ENCODE measurements around the gene RSPO3. TPM values are rescaled to one million over a fixed set of nuclear protein-coding genes. Genes with fewer than 3 reads are reported as not detected.

The RSPO3 gene
- polyA plus RNA-seq, 2 of the 4 experiments (the other 2 are of a cell fraction): 32.4 to 128 TPM

DNA sequence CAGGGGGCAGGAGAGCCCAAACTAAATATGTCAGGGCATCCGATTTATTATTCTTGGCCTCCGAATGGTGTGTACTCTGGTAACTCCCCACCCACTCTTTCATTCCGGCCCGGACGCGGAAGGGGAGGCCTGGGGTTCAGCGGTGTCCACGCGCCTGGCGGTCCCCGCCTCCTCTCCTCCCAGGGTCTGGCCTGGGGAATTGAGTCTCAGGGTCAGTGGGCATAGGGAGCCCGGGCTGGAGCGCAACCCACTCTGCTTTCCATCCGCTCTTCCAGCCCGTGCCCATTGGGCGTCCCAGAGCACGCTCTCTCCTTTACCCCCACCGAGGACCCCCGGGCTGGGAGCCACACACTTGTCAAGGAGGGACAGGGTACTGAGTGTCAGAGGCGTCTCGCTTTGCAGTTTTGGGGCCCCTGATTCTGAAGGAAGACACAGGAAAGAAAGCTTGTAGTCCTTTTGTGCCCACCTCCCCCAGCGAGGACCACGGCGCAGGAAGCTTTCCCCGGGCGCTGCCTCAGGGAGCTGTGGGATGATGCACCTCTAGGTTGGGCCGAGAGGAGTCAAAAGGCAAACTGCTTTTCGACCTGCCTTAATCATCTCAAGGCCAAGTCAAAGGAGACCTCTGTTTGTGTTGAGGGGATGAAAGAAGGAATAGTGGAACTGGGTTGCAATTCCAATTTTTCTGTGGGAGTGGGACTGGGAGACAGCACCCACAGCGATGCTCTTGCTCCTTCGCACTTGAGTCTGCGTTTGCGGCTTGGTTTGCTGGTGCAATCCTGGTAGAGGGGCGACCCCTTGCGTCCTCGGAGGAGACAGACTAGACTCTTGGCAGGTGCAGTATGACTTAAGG, 2.5 kb downstream of the RSPO3 start (continued):
- TF ChIP-seq CBX8 (IDR thresholded peaks at IDR 0.05) (no peak), JUNB (IDR thresholded peaks at IDR 0.05) (no peak), EP300 (IDR thresholded peaks at IDR 0.05) (no peak), NFE2L2 (conservative IDR thresholded peaks at IDR 0.05; ENCODE audit: low read length) (no peak), ZFP36 (IDR thresholded peaks at IDR 0.05; ENCODE audit: borderline replicate concordance, partially characterized antibody) (no peak), RNF2 (IDR thresholded peaks at IDR 0.05; ENCODE audit: borderline replicate concordance, low read depth) (no peak), SMC3 (IDR thresholded peaks at IDR 0.05) (peak; percentile 74; the same call in 2 of the 3 replicates), CBX2 (IDR thresholded peaks at IDR 0.05; ENCODE audit: borderline replicate concordance, low read depth) (no peak), ZNF302 (CRISPR knock-in tag; IDR thresholded peaks at IDR 0.05) (no peak), ESRRA (IDR thresholded peaks at IDR 0.05; ENCODE audit: borderline replicate concordance, low read length) (no peak), NPAS2 (CRISPR knock-in tag; IDR thresholded peaks at IDR 0.05; ENCODE audit: borderline replicate concordance) (no peak), POLR2AphosphoS2 (conservative IDR thresholded peaks at IDR 0.05; ENCODE audit: low read length) (0 out of 2 replicates have a peak, but pooled peaks have one; percentile 61), POLR2A (IDR thresholded peaks at IDR 0.05; ENCODE audit: low read length) (no peak), FOSL2 (IDR thresholded peaks at IDR 0.05) (no peak), FOSL2 (CRISPR knock-in tag; IDR thresholded peaks at IDR 0.05) (0 out of 2 replicates have a peak, but pooled peaks have one; percentile 4), CEBPB (IDR thresholded peaks at IDR 0.05) (no peak), RFX5 (IDR thresholded peaks at IDR 0.05) (no peak), BHLHE40 (IDR thresholded peaks at IDR 0.05; ENCODE audit: low read depth, low read length) (no peak)
- TF ChIP-seq, protein P1, sequence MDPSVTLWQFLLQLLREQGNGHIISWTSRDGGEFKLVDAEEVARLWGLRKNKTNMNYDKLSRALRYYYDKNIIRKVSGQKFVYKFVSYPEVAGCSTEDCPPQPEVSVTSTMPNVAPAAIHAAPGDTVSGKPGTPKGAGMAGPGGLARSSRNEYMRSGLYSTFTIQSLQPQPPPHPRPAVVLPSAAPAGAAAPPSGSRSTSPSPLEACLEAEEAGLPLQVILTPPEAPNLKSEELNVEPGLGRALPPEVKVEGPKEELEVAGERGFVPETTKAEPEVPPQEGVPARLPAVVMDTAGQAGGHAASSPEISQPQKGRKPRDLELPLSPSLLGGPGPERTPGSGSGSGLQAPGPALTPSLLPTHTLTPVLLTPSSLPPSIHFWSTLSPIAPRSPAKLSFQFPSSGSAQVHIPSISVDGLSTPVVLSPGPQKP (IDR thresholded peaks at IDR 0.05; ENCODE audit: low read depth, low read length): no peak
- TF ChIP-seq, protein P2, sequence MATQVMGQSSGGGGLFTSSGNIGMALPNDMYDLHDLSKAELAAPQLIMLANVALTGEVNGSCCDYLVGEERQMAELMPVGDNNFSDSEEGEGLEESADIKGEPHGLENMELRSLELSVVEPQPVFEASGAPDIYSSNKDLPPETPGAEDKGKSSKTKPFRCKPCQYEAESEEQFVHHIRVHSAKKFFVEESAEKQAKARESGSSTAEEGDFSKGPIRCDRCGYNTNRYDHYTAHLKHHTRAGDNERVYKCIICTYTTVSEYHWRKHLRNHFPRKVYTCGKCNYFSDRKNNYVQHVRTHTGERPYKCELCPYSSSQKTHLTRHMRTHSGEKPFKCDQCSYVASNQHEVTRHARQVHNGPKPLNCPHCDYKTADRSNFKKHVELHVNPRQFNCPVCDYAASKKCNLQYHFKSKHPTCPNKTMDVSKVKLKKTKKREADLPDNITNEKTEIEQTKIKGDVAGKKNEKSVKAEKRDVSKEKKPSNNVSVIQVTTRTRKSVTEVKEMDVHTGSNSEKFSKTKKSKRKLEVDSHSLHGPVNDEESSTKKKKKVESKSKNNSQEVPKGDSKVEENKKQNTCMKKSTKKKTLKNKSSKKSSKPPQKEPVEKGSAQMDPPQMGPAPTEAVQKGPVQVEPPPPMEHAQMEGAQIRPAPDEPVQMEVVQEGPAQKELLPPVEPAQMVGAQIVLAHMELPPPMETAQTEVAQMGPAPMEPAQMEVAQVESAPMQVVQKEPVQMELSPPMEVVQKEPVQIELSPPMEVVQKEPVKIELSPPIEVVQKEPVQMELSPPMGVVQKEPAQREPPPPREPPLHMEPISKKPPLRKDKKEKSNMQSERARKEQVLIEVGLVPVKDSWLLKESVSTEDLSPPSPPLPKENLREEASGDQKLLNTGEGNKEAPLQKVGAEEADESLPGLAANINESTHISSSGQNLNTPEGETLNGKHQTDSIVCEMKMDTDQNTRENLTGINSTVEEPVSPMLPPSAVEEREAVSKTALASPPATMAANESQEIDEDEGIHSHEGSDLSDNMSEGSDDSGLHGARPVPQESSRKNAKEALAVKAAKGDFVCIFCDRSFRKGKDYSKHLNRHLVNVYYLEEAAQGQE (IDR thresholded peaks at IDR 0.05): no peak
- TF ChIP-seq, protein P3, sequence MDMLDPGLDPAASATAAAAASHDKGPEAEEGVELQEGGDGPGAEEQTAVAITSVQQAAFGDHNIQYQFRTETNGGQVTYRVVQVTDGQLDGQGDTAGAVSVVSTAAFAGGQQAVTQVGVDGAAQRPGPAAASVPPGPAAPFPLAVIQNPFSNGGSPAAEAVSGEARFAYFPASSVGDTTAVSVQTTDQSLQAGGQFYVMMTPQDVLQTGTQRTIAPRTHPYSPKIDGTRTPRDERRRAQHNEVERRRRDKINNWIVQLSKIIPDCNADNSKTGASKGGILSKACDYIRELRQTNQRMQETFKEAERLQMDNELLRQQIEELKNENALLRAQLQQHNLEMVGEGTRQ (IDR thresholded peaks at IDR 0.05): no peak
- TF ChIP-seq, protein P4, sequence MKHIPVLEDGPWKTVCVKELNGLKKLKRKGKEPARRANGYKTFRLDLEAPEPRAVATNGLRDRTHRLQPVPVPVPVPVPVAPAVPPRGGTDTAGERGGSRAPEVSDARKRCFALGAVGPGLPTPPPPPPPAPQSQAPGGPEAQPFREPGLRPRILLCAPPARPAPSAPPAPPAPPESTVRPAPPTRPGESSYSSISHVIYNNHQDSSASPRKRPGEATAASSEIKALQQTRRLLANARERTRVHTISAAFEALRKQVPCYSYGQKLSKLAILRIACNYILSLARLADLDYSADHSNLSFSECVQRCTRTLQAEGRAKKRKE (CRISPR knock-in tag; IDR thresholded peaks at IDR 0.05; ENCODE audit: low read depth): no peak
- TF ChIP-seq, protein P5, sequence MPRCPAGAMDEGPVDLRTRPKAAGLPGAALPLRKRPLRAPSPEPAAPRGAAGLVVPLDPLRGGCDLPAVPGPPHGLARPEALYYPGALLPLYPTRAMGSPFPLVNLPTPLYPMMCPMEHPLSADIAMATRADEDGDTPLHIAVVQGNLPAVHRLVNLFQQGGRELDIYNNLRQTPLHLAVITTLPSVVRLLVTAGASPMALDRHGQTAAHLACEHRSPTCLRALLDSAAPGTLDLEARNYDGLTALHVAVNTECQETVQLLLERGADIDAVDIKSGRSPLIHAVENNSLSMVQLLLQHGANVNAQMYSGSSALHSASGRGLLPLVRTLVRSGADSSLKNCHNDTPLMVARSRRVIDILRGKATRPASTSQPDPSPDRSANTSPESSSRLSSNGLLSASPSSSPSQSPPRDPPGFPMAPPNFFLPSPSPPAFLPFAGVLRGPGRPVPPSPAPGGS (IDR thresholded peaks at IDR 0.05): no peak
- TF ChIP-seq, protein P6, sequence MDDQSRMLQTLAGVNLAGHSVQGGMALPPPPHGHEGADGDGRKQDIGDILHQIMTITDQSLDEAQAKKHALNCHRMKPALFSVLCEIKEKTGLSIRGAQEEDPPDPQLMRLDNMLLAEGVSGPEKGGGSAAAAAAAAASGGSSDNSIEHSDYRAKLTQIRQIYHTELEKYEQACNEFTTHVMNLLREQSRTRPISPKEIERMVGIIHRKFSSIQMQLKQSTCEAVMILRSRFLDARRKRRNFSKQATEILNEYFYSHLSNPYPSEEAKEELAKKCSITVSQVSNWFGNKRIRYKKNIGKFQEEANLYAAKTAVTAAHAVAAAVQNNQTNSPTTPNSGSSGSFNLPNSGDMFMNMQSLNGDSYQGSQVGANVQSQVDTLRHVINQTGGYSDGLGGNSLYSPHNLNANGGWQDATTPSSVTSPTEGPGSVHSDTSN (IDR thresholded peaks at IDR 0.05): no peak
- TF ChIP-seq, protein P7, sequence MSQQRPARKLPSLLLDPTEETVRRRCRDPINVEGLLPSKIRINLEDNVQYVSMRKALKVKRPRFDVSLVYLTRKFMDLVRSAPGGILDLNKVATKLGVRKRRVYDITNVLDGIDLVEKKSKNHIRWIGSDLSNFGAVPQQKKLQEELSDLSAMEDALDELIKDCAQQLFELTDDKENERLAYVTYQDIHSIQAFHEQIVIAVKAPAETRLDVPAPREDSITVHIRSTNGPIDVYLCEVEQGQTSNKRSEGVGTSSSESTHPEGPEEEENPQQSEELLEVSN (IDR thresholded peaks at IDR 0.05; ENCODE audit: borderline replicate concordance, low read depth): no peak
